T-cell (primary cell): ENCODE results near the gene GOT1. TPM values are rescaled to one million over a fixed set of nuclear protein-coding genes. Genes with fewer than 3 reads are reported as not detected.

Experiments
- ATAC-seq, 4 experiments: fragments of 200-7000 bp in 3 of 4; fragments of 150-1000 bp in 1 of 4; cut with Tn5 transposase; replicated peaks in 1 of 4; 1 replicate in 3 of 4; 2 replicates in 1 of 4; pipeline ENCODE4 v1.10.0; 2021; ENCODE audit warnings: moderate library complexity in 3 of 4, mild to moderate bottlenecking in 2 of 4, moderate number of reproducible peaks in 1 of 4
- CTCF ChIA-PET, 2 donors: fragments of 300-600 bp; sonication (Branson Sonifier 250); formaldehyde crosslinking; loops; one replicate each; lab custom pipeline; 2022; ENCODE audit warnings: antibody characterized with exemption in 2 of 2; lab: Charles Lee
- POLR2A ChIA-PET, 2 donors: fragments of 300-600 bp; sonication (Branson Sonifier 250); formaldehyde crosslinking; loops; one replicate each; lab custom pipeline; 2022; ENCODE audit warnings: antibody characterized with exemption in 2 of 2; lab: Charles Lee
- DNase-seq, 35 experiments: peaks; one replicate each; pipeline versions ENCODE4 v3.0.0 to v3.0.0-alpha.2; 2013 to 2023
- H3K27ac ChIP-seq: one replicate; pipeline ENCODE4 v1.5.1; 2013; ENCODE audit warnings: low read length
- H3K27me3 ChIP-seq, 2 experiments: replicated peaks in 1 of 2; 1 replicate in 1 of 2; 2 replicates in 1 of 2; pipeline versions ENCODE4 v1.6.1 to v1.7.0; 2013; ENCODE audit warnings: low read length in 1 of 2, mixed read lengths in 1 of 2; ENCODE audit not compliant: control insufficient read depth in 2 of 2, insufficient read depth in 2 of 2; ENCODE audit errors: extremely low read depth in 1 of 2
- H3K36me3 ChIP-seq, 2 donors: 1 replicate in 1 of 2; 2 replicates in 1 of 2; pipeline versions ENCODE4 v1.6.1 to v1.7.0; 2013; ENCODE audit warnings: low read length in 1 of 2; ENCODE audit not compliant: control insufficient read depth in 2 of 2, insufficient read depth in 1 of 2; ENCODE audit errors: extremely low read depth in 1 of 2
- H3K4me1 ChIP-seq, 2 experiments: 1 replicate in 1 of 2; 2 replicates in 1 of 2; pipeline versions ENCODE4 v1.6.1 to v1.7.0; 2013; ENCODE audit warnings: low read length in 2 of 2, mixed read lengths in 1 of 2; ENCODE audit not compliant: insufficient read depth in 2 of 2, control insufficient read depth in 1 of 2; ENCODE audit errors: extremely low read depth in 1 of 2
- H3K4me3 ChIP-seq, 2 donors: 1 replicate in 1 of 2; 2 replicates in 1 of 2; pipeline versions ENCODE4 v1.5.1 to v1.7.0; 2013; ENCODE audit warnings: mild to moderate bottlenecking in 2 of 2, low read length in 1 of 2, moderate library complexity in 1 of 2; ENCODE audit not compliant: control insufficient read depth in 1 of 2; ENCODE audit errors: extremely low read depth in 1 of 2
- H3K9me3 ChIP-seq: 2 replicates; pipeline ENCODE4 v1.7.0; 2013
- H3K27ac Mint-ChIP-seq, 2 donors: one replicate each; pipeline ENCODE4 v1.8.0; 2020 to 2021; ENCODE audit warnings: mild to moderate bottlenecking in 2 of 2, mixed read lengths in 2 of 2
- H3K27me3 Mint-ChIP-seq, 2 donors: one replicate each; pipeline ENCODE4 v1.8.0; 2021 to 2022; ENCODE audit warnings: mixed read lengths in 2 of 2
- H3K36me3 Mint-ChIP-seq: one replicate; pipeline ENCODE4 v1.8.0; 2021; ENCODE audit warnings: mixed read lengths
- H3K4me1 Mint-ChIP-seq, 3 donors: one replicate each; pipeline ENCODE4 v1.8.0; 2020 to 2022; ENCODE audit warnings: mixed read lengths in 3 of 3, mild to moderate bottlenecking in 1 of 3
- H3K4me3 Mint-ChIP-seq, 3 donors: one replicate each; pipeline ENCODE4 v1.8.0; 2020 to 2022; ENCODE audit warnings: mild to moderate bottlenecking in 3 of 3, mixed read lengths in 3 of 3, moderate library complexity in 3 of 3
- H3K9me3 Mint-ChIP-seq, 3 donors: one replicate each; pipeline ENCODE4 v1.8.0; 2020 to 2022; ENCODE audit warnings: mixed read lengths in 3 of 3
- WGBS: methylation state at CpG from one replicate; pipeline ENCODE4 v1.1.5; 2013; ENCODE audit warnings: missing lambda C conversion rate; ENCODE audit not compliant: insufficient coverage; 5-methylcytosine and 5-hydroxymethylcytosine counted together
- total RNA-seq, 35 experiments: library from RNA in 6 of 35; stranded (reverse) in 6 of 35; fragments of 120-200 nt in 1 of 35; gene quantifications; one replicate each; pipeline versions ENCODE4 v1.2.1 to v1.2.4 and lab custom pipeline; 2013 to 2026

The GOT1 gene
- total RNA-seq, 5 donors from 2014 or later (not counting 1 experiment from before 2014, with no cell fraction given), result 4.5 to 12.9 (median 10.7) TPM

- ChIA-PET POLR2A (no interaction called here), CTCF (no interaction called here)
- H3K4me1 ChIP-seq, result no peaks in the 10 kb centered on the region
- H3K9me3 Mint-ChIP-seq, result peaks cover 0 to 3% (median 0%) of the 10 kb centered on the region in 3 donors
- H3K9me3 ChIP-seq, result no peaks in the 10 kb centered on the region
- H3K4me3 ChIP-seq, result no peak overlapping the region
- H3K4me3 Mint-ChIP-seq, result no peak overlapping the region
- ATAC-seq (no peak), DNase-seq (no peak)
- 83% methylated on average over 1 of the region's 2 CpGs for WGBS
- no peak overlapping the region for H3K27ac ChIP-seq
- no peaks in the 10 kb centered on the region for H3K36me3 Mint-ChIP-seq
- H3K36me3 ChIP-seq, result no peaks in the 10 kb centered on the region
- no peak overlapping the region for H3K27ac Mint-ChIP-seq
- peaks cover 3 to 5% of the 10 kb centered on the region in 2 experiments for H3K27me3 ChIP-seq
- H3K27me3 Mint-ChIP-seq, result peaks cover 39 to 45% of the 10 kb centered on the region in 2 donors
- no peaks in the 10 kb centered on the region for H3K4me1 Mint-ChIP-seq
Measured at GRCh38 chr10:99459217-99459616, 28.8 kb upstream of the GOT1 start.

- H3K27me3 ChIP-seq, result peaks cover 3 to 5% of the 10 kb centered on the region in 2 experiments
- Mint-ChIP-seq H3K36me3 (no peaks in the 10 kb centered on the region), H3K4me1 (no peaks in the 10 kb centered on the region), H3K9me3 (peaks cover 0 to 3% (median 0%) of the 10 kb centered on the region in 3 donors), H3K27me3 (peaks cover 42 to 49% of the 10 kb centered on the region in 2 donors), H3K27ac (no peak overlapping the region), H3K4me3 (no peak overlapping the region)
- no peak for ATAC-seq
- no peaks in the 10 kb centered on the region for H3K36me3 ChIP-seq
- no peak for DNase-seq
- no peaks in the 10 kb centered on the region for H3K4me1 ChIP-seq
- no peak overlapping the region for H3K4me3 ChIP-seq
- CTCF ChIA-PET, result no interaction called here
- 83% methylated on average over 1 of the region's 2 CpGs for WGBS
- no peaks in the 10 kb centered on the region for H3K9me3 ChIP-seq
- POLR2A ChIA-PET, result no interaction called here
- H3K27ac ChIP-seq, result no peak overlapping the region
Measured at GRCh38 chr10:99457813-99458212, 27.4 kb upstream of the GOT1 start.

- POLR2A ChIA-PET, result no interaction called here
Measured at GRCh38 chr10:99456931-99457288, 26.5 kb upstream of the GOT1 start.

GRCh38 chr10:99456207-99456930 lies 25.9 kb upstream of the GOT1 start:
- Mint-ChIP-seq H3K4me1 (no peaks in the 10 kb centered on the region), H3K9me3 (peaks cover 0 to 2% (median 0%) of the 10 kb centered on the region in 3 donors), H3K27me3 (peaks cover 45 to 50% of the 10 kb centered on the region in 2 donors), H3K36me3 (no peaks in the 10 kb centered on the region), H3K27ac (no peak overlapping the region), H3K4me3 (no peak overlapping the region)
- no peaks in the 10 kb centered on the region for H3K4me1 ChIP-seq
- H3K27ac ChIP-seq, result no peak overlapping the region
- peaks cover 3% of the 10 kb centered on the region in 2 experiments for H3K27me3 ChIP-seq
- H3K36me3 ChIP-seq, result no peaks in the 10 kb centered on the region
- ChIA-PET CTCF (no interaction called here), POLR2A (no interaction called here)
- 77% methylated on average over 1 of the region's 3 CpGs for WGBS
- H3K4me3 ChIP-seq, result no peak overlapping the region
- DNase-seq (no peak), ATAC-seq (no peak)
- H3K9me3 ChIP-seq, result no peaks in the 10 kb centered on the region

More at GRCh38 chr10:99456931-99457288, 26.5 kb upstream of the GOT1 start:
- H3K36me3 Mint-ChIP-seq, result no peaks in the 10 kb centered on the region
- CTCF ChIA-PET, result no interaction called here
- Histone ChIP-seq H3K27me3 (peaks cover 3% of the 10 kb centered on the region in 2 experiments), H3K4me3 (no peak overlapping the region), H3K27ac (no peak overlapping the region), H3K36me3 (no peaks in the 10 kb centered on the region), H3K4me1 (no peaks in the 10 kb centered on the region), H3K9me3 (no peaks in the 10 kb centered on the region)
- H3K27me3 Mint-ChIP-seq, result peaks cover 44 to 48% of the 10 kb centered on the region in 2 donors
- ATAC-seq (no peak), DNase-seq (no peak)
- H3K27ac Mint-ChIP-seq, result no peak overlapping the region
- H3K4me3 Mint-ChIP-seq, result no peak overlapping the region
- H3K9me3 Mint-ChIP-seq, result peaks cover 0 to 3% (median 0%) of the 10 kb centered on the region in 3 donors
- no peaks in the 10 kb centered on the region for H3K4me1 Mint-ChIP-seq
- WGBS, result no CpG with 5 or more reads among the region's 2 CpGs

- H3K9me3 Mint-ChIP-seq, result no peaks in the 10 kb centered on the region
- no peak overlapping the region for H3K27ac ChIP-seq
- H3K36me3 Mint-ChIP-seq, result no peaks in the 10 kb centered on the region
- DNase-seq, result no peak
- WGBS, result no CpG with 5 or more reads among the region's 1 CpG
- no peaks in the 10 kb centered on the region for H3K4me1 Mint-ChIP-seq
- H3K27me3 ChIP-seq, result peaks cover 0 to 4% of the 10 kb centered on the region in 2 experiments
- peaks cover 39 to 52% of the 10 kb centered on the region in 2 donors for H3K27me3 Mint-ChIP-seq
- H3K36me3 ChIP-seq, result no peaks in the 10 kb centered on the region
- H3K4me3 Mint-ChIP-seq, result no peak overlapping the region
- ATAC-seq, result no peak
- H3K4me1 ChIP-seq, result no peaks in the 10 kb centered on the region
- POLR2A ChIA-PET, result no interaction called here
- no peak overlapping the region for H3K4me3 ChIP-seq
- CTCF ChIA-PET, result interaction anchor here in 1 of 2 donors (0.6 kb wide), 1 partner anchor 37 kb away, joined by 3 read pairs; no protein-coding TSS in a partner anchor
- H3K9me3 ChIP-seq, result no peaks in the 10 kb centered on the region
- H3K27ac Mint-ChIP-seq, result no peak overlapping the region
Measured at GRCh38 chr10:99451981-99452380, 21.6 kb upstream of the GOT1 start.

GRCh38 chr10:99451499-99451788 lies 21.0 kb upstream of the GOT1 start:
- POLR2A ChIA-PET, result no interaction called here
- DNase-seq (no peak), ATAC-seq (no peak)
- H3K27ac Mint-ChIP-seq, result no peak overlapping the region
- no CpG with 5 or more reads among the region's 5 CpGs for WGBS
- H3K4me3 Mint-ChIP-seq, result no peak overlapping the region
- Histone ChIP-seq H3K4me1 (no peaks in the 10 kb centered on the region), H3K27ac (no peak overlapping the region), H3K27me3 (peaks cover 0 to 4% of the 10 kb centered on the region in 2 experiments), H3K4me3 (no peak overlapping the region), H3K36me3 (no peaks in the 10 kb centered on the region), H3K9me3 (no peaks in the 10 kb centered on the region)
- no peaks in the 10 kb centered on the region for H3K9me3 Mint-ChIP-seq
- CTCF ChIA-PET, result no interaction called here
- H3K27me3 Mint-ChIP-seq, result peaks cover 38 to 51% of the 10 kb centered on the region in 2 donors
- no peaks in the 10 kb centered on the region for H3K36me3 Mint-ChIP-seq
- no peaks in the 10 kb centered on the region for H3K4me1 Mint-ChIP-seq
